ENCODE results near the gene LYPLA2.
"Not testable (repeated sequence)": the region's sequence is repeated elsewhere in the genome, so short reads cannot be mapped to it uniquely, and the experiment has no call there.

Gene LYPLA2

DNA sequence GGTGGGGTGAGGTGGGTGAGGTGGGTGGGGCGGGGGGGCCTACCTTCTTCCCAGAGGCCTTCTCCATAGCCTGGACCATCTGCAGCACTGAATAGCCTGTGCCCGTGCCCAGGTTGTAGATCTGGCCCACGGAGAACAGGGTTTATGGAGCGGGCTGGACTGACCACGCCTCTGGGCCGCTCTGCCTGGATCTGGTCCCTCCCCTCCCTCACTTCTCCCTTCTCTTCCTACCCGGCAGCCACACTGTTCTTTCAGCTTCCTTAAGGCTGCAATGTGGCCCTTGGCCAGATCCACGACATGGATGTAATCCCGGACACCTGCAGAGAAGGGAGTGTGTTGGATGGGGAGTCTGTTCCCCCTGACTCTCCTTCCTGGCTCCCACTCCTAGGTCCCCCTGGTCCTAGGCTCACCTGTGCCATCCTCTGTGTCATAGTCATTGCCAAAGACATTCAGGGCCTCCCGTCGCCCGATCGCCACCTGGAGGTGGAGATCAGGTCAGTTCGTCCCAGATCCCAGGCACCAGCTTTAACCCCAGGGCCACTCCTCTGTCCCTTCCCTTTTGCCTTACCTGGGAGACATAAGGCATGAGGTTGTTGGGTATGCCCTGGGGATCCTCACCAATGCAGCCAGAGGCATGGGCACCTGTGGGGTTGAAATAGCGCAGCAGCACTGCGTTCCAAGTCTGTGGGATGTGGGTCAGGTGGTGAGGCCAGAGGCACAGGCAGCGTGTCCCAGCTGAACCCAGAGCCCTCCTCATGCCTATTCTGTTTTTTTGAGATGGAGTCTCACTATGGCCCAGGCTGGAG lies 5.7 kb downstream of the LYPLA2 start:
- no peak overlapping the region for H3K4me3 ChIP-seq (ENCODE audit: low read depth in 1 of 2, low read length in 2 of 2)
- H3K27me3 ChIP-seq (ENCODE audit: low read depth, low read length) = no peaks in the 10 kb centered on the region
- H3K36me3 ChIP-seq (ENCODE audit: control insufficient read depth in 1 of 2, insufficient read depth in 2 of 2, low read length in 2 of 2) = peaks cover 6 to 18% of the 10 kb centered on the region in 2 donors
- peaks cover 4 to 48% of the 10 kb centered on the region in 2 donors for H3K4me1 ChIP-seq (ENCODE audit: control insufficient read depth in 1 of 2, insufficient read depth in 2 of 2, low read length in 2 of 2)
- no peaks in the 10 kb centered on the region for H3K9me3 ChIP-seq (ENCODE audit: control insufficient read depth in 1 of 2, low read length in 2 of 2)
- no peak overlapping the region for H3K27ac ChIP-seq (ENCODE audit: low read length)

GRCh38 chr1:23797478-23798448 lies 6.8 kb downstream of the LYPLA2 start:
- H3K27ac ChIP-seq (ENCODE audit: low read length) = no peak overlapping the region

GRCh38 chr1:23798662-23799142 lies 7.8 kb downstream of the LYPLA2 start:
- H3K9me3 ChIP-seq (ENCODE audit: control insufficient read depth in 1 of 2, low read length in 2 of 2) = no peaks in the 10 kb centered on the region
- H3K36me3 ChIP-seq (ENCODE audit: control insufficient read depth in 1 of 2, insufficient read depth in 2 of 2, low read length in 2 of 2) = peaks cover 6 to 24% of the 10 kb centered on the region in 2 donors
- no peaks in the 10 kb centered on the region for H3K27me3 ChIP-seq (ENCODE audit: low read depth, low read length)
- H3K4me3 ChIP-seq (ENCODE audit: low read depth in 1 of 2, low read length in 2 of 2) = no peak overlapping the region
- peaks cover 4 to 31% of the 10 kb centered on the region in 2 donors for H3K4me1 ChIP-seq (ENCODE audit: control insufficient read depth in 1 of 2, insufficient read depth in 2 of 2, low read length in 2 of 2)
- peak overlapping the region; percentile 82 for H3K27ac ChIP-seq (ENCODE audit: low read length)

More at GRCh38 chr1:23797478-23798448, 6.8 kb downstream of the LYPLA2 start:
- Histone ChIP-seq H3K27me3 (ENCODE audit: low read depth, low read length) (no peaks in the 10 kb centered on the region), H3K4me1 (ENCODE audit: control insufficient read depth in 1 of 2, insufficient read depth in 2 of 2, low read length in 2 of 2) (peaks cover 4 to 41% of the 10 kb centered on the region in 2 donors), H3K9me3 (ENCODE audit: control insufficient read depth in 1 of 2, low read length in 2 of 2) (no peaks in the 10 kb centered on the region), H3K36me3 (ENCODE audit: control insufficient read depth in 1 of 2, insufficient read depth in 2 of 2, low read length in 2 of 2) (peaks cover 6 to 18% of the 10 kb centered on the region in 2 donors), H3K4me3 (ENCODE audit: low read depth in 1 of 2, low read length in 2 of 2) (no peak overlapping the region)

DNA sequence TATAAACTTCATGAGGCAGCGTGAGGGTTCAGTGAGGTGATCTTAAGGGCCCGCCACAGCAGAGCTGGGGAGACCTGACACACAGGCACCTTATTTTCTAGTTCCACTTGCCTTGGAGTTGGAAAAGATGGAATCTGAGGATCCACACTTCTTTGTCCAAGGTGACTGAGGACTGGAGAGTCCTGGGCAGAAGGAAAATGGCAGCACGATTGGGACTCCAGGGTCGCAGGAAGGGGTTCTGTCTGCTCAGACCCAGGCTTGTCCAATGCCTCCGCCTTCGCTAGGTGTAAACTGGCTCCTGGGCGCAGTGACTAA lies 8.3 kb downstream of the LYPLA2 start:
- Histone ChIP-seq H3K27ac (ENCODE audit: low read length) (peak overlapping the region; percentile 82), H3K36me3 (ENCODE audit: control insufficient read depth in 1 of 2, insufficient read depth in 2 of 2, low read length in 2 of 2) (peaks cover 6 to 29% of the 10 kb centered on the region in 2 donors), H3K27me3 (ENCODE audit: low read depth, low read length) (no peaks in the 10 kb centered on the region), H3K4me3 (ENCODE audit: low read depth in 1 of 2, low read length in 2 of 2) (peak overlapping the region; percentile 65 to 80), H3K4me1 (ENCODE audit: control insufficient read depth in 1 of 2, insufficient read depth in 2 of 2, low read length in 2 of 2) (peaks cover 4 to 30% of the 10 kb centered on the region in 2 donors), H3K9me3 (ENCODE audit: control insufficient read depth in 1 of 2, low read length in 2 of 2) (no peaks in the 10 kb centered on the region)

DNA sequence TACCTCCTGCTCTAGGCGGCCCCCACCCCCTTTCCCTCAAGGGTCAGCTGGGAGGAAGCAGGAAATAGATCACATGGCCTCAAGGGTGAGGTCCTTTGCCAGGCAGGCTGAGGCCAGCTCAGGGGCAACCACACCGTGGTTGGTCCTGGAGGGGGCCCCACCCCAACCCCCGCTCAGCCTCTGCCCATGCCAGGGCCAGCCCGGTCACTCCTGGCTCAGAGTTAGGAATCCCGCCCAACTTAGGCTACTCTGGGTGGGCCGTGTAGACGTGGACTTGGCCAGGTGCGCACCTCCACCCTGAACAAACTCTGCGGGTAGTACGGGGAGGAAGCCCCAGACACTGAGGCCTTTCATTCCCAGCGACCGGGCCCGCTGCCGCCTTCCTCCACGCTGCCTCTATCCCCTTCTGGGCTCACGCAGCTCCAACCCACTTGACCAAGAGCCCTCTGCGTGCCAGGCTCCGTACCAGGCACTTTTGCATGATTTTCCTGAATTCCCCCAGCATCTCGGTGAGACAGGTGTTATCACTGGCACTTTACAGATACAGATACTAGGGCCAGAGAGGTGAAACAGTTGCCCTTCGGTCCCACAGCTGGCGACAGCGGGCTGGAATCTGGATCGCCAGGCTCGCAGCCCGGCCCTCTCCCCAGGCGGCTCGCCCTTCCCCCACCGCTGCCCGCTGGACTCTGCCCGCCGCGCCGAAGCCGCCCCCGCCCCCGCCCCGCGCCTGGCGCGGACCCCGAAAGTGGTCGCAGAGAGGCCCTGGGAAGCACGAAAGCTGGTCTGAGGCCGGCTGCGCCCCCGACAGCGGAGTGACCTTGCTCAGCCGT lies 8.8 kb downstream of the LYPLA2 start:
- H3K4me3 ChIP-seq (ENCODE audit: low read depth in 1 of 2, low read length in 2 of 2) = peak overlapping the region; percentile 65 to 80
- peaks cover 4 to 32% of the 10 kb centered on the region in 2 donors for H3K36me3 ChIP-seq (ENCODE audit: control insufficient read depth in 1 of 2, insufficient read depth in 2 of 2, low read length in 2 of 2)
- peaks cover 4 to 30% of the 10 kb centered on the region in 2 donors for H3K4me1 ChIP-seq (ENCODE audit: control insufficient read depth in 1 of 2, insufficient read depth in 2 of 2, low read length in 2 of 2)
- no peaks in the 10 kb centered on the region for H3K27me3 ChIP-seq (ENCODE audit: low read depth, low read length)
- no peaks in the 10 kb centered on the region for H3K9me3 ChIP-seq (ENCODE audit: control insufficient read depth in 1 of 2, low read length in 2 of 2)
- peak overlapping the region; percentile 82 for H3K27ac ChIP-seq (ENCODE audit: low read length)

- Histone ChIP-seq H3K27me3 (ENCODE audit: low read depth, low read length) (no peaks in the 10 kb centered on the region), H3K27ac (ENCODE audit: low read length) (peak within 1 kb of the TSS; percentile 86), H3K9me3 (ENCODE audit: control insufficient read depth in 1 of 2, low read length in 2 of 2) (no peaks in the 10 kb centered on the region), H3K4me1 (ENCODE audit: control insufficient read depth in 1 of 2, insufficient read depth in 2 of 2, low read length in 2 of 2) (peaks cover 4 to 29% of the 10 kb centered on the region in 2 donors), H3K36me3 (ENCODE audit: control insufficient read depth in 1 of 2, insufficient read depth in 2 of 2, low read length in 2 of 2) (peaks cover 4 to 29% of the 10 kb centered on the region in 2 donors), H3K4me3 (ENCODE audit: low read depth in 1 of 2, low read length in 2 of 2) (peak within 1 kb of the TSS; percentile 74 to 80)
Observed at GRCh38 chr1:23800400-23801337, 9.7 kb downstream of the LYPLA2 start, which contains the start of gene GALE. Gene GALE, minus strand, starts transcription at chr1:23800754. Its CDS starts 1,747 bp downstream, at chr1:23799007.

DNA sequence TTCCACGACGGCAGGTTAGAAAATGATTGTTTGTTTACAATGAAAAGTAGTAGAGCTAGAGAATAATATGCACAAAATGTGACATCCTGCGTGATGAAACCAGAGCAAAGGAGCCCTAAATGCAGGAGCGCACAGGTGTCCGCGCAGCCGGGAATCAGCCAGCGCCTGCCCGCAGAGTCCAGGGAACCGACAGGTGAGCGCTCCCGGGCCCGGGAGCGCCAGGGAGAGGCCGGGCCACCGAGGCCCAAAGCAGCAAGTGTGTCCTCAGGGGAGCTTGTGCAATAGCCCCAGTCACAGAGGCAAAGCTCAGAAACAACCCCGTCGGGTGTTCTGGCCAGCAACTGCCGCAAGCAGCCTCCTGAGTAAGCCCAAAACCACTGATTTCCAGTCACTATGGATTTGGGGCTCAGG lies 10.4 kb downstream of the LYPLA2 start:
- Histone ChIP-seq H3K36me3 (ENCODE audit: control insufficient read depth in 1 of 2, insufficient read depth in 2 of 2, low read length in 2 of 2) (peaks cover 6 to 26% of the 10 kb centered on the region in 2 donors), H3K4me1 (ENCODE audit: control insufficient read depth in 1 of 2, insufficient read depth in 2 of 2, low read length in 2 of 2) (peaks cover 4 to 25% of the 10 kb centered on the region in 2 donors)

GRCh38 chr1:23801876-23802275 lies 10.9 kb downstream of the LYPLA2 start:
- H3K9me3 ChIP-seq (ENCODE audit: control insufficient read depth in 1 of 2, low read length in 2 of 2) = no peaks in the 10 kb centered on the region
- H3K4me3 ChIP-seq (ENCODE audit: low read depth in 1 of 2, low read length in 2 of 2) = peak overlapping the region in 1 of 2 donors; percentile 74
- H3K27ac ChIP-seq (ENCODE audit: low read length) = no peak overlapping the region
- no peaks in the 10 kb centered on the region for H3K27me3 ChIP-seq (ENCODE audit: low read depth, low read length)
- H3K36me3 ChIP-seq (ENCODE audit: control insufficient read depth in 1 of 2, insufficient read depth in 2 of 2, low read length in 2 of 2) = peaks cover 11 to 28% of the 10 kb centered on the region in 2 donors
- H3K4me1 ChIP-seq (ENCODE audit: control insufficient read depth in 1 of 2, insufficient read depth in 2 of 2, low read length in 2 of 2) = peaks cover 4 to 25% of the 10 kb centered on the region in 2 donors

More for the DNA sequence above, 10.4 kb downstream of the LYPLA2 start:
- H3K9me3 ChIP-seq (ENCODE audit: control insufficient read depth in 1 of 2, low read length in 2 of 2) = no peaks in the 10 kb centered on the region
- no peaks in the 10 kb centered on the region for H3K27me3 ChIP-seq (ENCODE audit: low read depth, low read length)
- peak overlapping the region; percentile 74 to 80 for H3K4me3 ChIP-seq (ENCODE audit: low read depth in 1 of 2, low read length in 2 of 2)
- peak overlapping the region; percentile 86 for H3K27ac ChIP-seq (ENCODE audit: low read length)

- H3K36me3 ChIP-seq (ENCODE audit: control insufficient read depth in 1 of 2, insufficient read depth in 2 of 2, low read length in 2 of 2) = peaks cover 17 to 29% of the 10 kb centered on the region in 2 donors
- not testable (repeated sequence) for H3K9me3 ChIP-seq (ENCODE audit: control insufficient read depth in 1 of 2, low read length in 2 of 2); H3K27me3 ChIP-seq (ENCODE audit: low read depth, low read length); H3K4me3 ChIP-seq (ENCODE audit: low read depth in 1 of 2, low read length in 2 of 2); H3K27ac ChIP-seq (ENCODE audit: low read length)
- peaks cover 4 to 25% of the 10 kb centered on the region in 2 donors for H3K4me1 ChIP-seq (ENCODE audit: control insufficient read depth in 1 of 2, insufficient read depth in 2 of 2, low read length in 2 of 2)
Observed at GRCh38 chr1:23802809-23803342, 11.9 kb downstream of the LYPLA2 start.
